HCT116 (cell line): Measurements from ENCODE around the gene LMAN2L. TPM values are rescaled to one million over a fixed set of nuclear protein-coding genes. Genes with fewer than 3 reads are reported as not detected.

Source experiments
- ATAC-seq: fragments of 200-7000 bp; cut with Tn5 transposase; 2 replicates; pipeline ENCODE4 v1.9.1; 2020; ENCODE audit warnings: mild to moderate bottlenecking, moderate library complexity
- BruUV-seq: library from RNA; stranded (reverse); fragments of 400-500 nt; replicated peaks from 2 replicates; lab custom pipeline; 2021; lab: Mats Ljungman, UMichigan
- CTCF ChIA-PET: fragments of 300-600 bp; sonication (Branson Sonifier 250); formaldehyde crosslinking; loops from one replicate; lab custom pipeline; 2021; ENCODE audit warnings: antibody characterized with exemption; lab: Charles Lee
- POLR2A ChIA-PET: fragments of 300-600, 350-600 bp; sonication (Branson Sonifier 250); formaldehyde crosslinking; loops from one replicate; lab custom pipeline; 2021; ENCODE audit warnings: antibody characterized with exemption; lab: Charles Lee
- RAD21 ChIA-PET, 2 experiments: fragments of 300-600 bp; sonication (Branson Sonifier 250); formaldehyde crosslinking; loops; one replicate each; lab custom pipeline; 2023; ENCODE audit warnings: low total read pairs in 2 of 2; ENCODE audit not compliant: uncharacterized antibody in 2 of 2, unreplicated experiment in 2 of 2, low non-redundant PET in 1 of 2; lab: Charles Lee
- DNase-seq: peaks from one replicate; pipeline ENCODE4 v3.0.0-alpha.2; 2010; ENCODE audit warnings: low read depth, low spot score
- H2AFZ ChIP-seq: fragments of 200-600 bp; shearing (Covaris generic), sonication (generic); 2 replicates; pipeline ENCODE4 v1.6.1; 2017; ENCODE audit warnings: low read depth, mixed run types, mixed read lengths, antibody characterized with exemption, low read length; ENCODE audit not compliant: poor library complexity, severe bottlenecking
- H3K27ac ChIP-seq: 2 replicates; pipeline ENCODE4 v1.5.1; 2012; ENCODE audit warnings: low read depth, low read length
- H3K27me3 ChIP-seq: fragments of 200-600 bp; sonication (generic); 2 replicates; pipeline ENCODE4 v1.6.1; 2016; ENCODE audit warnings: mixed run types, low read length, mixed read lengths; ENCODE audit not compliant: insufficient read depth
- H3K36me3 ChIP-seq, 2 experiments: fragments of 200-500 bp in 1 of 2; fragments of 200-600 bp in 1 of 2; sonication (Bioruptor generic) in 1 of 2; sonication (generic) in 1 of 2; 2 replicates each; pipeline versions ENCODE4 v1.5.1 to v1.6.1; 2014 to 2016; ENCODE audit warnings: low read length in 2 of 2, inconsistent platforms in 1 of 2, mixed read lengths in 1 of 2, mixed run types in 1 of 2; ENCODE audit not compliant: insufficient read depth in 2 of 2, control insufficient read depth in 1 of 2
- H3K4me1 ChIP-seq, 2 experiments: fragments of 200-600 bp in 1 of 2; sonication (generic) in 1 of 2; 2 replicates each; pipeline versions ENCODE4 v1.5.1 to v1.6.1; 2012 to 2017; ENCODE audit warnings: low read length in 2 of 2, inconsistent platforms in 1 of 2, mild to moderate bottlenecking in 1 of 2, mixed read lengths in 1 of 2, mixed run types in 1 of 2, moderate library complexity in 1 of 2; ENCODE audit not compliant: insufficient read depth in 2 of 2, control insufficient read depth in 1 of 2
- H3K4me2 ChIP-seq: fragments of 200-600 bp; sonication (generic); 2 replicates; pipeline ENCODE4 v1.6.1; 2017; ENCODE audit warnings: mixed run types, low read length, mixed read lengths
- H3K4me3 ChIP-seq, 2 experiments: fragments of 200-600 bp in 1 of 2; sonication (generic) in 1 of 2; replicated peaks in 1 of 2; 2 replicates each; pipeline ENCODE4 v1.5.1; 2011 to 2016; ENCODE audit warnings: low read length in 2 of 2, control low read depth in 1 of 2, low read depth in 1 of 2, mild to moderate bottlenecking in 1 of 2, mixed read lengths in 1 of 2, mixed run types in 1 of 2
- H3K79me2 ChIP-seq: fragments of 200-600 bp; sonication (generic); 2 replicates; pipeline ENCODE4 v1.6.1; 2017; ENCODE audit warnings: mild to moderate bottlenecking, mixed run types, low read length, moderate library complexity, mixed read lengths; ENCODE audit not compliant: insufficient read depth
- H3K9ac ChIP-seq: fragments of 200-600 bp; sonication (generic); 2 replicates; pipeline ENCODE4 v1.6.1; 2016; ENCODE audit warnings: low read length, mixed read lengths
- H3K9me2 ChIP-seq: fragments of 200-600 bp; sonication (generic), shearing (Covaris generic); 2 replicates; pipeline ENCODE4 v1.6.1; 2017; ENCODE audit warnings: mixed run types, mild to moderate bottlenecking, moderate library complexity; ENCODE audit not compliant: insufficient read depth
- H3K9me3 ChIP-seq, 2 experiments: fragments of 200-500 bp in 1 of 2; fragments of 200-600 bp in 1 of 2; sonication (Bioruptor generic) in 1 of 2; sonication (generic) in 1 of 2; 2 replicates each; pipeline ENCODE4 v1.6.1; 2014 to 2017; ENCODE audit warnings: low read length in 2 of 2, mixed read lengths in 2 of 2, inconsistent platforms in 1 of 2, low read depth in 1 of 2, mild to moderate bottlenecking in 1 of 2, mixed run types in 1 of 2, moderate library complexity in 1 of 2; ENCODE audit not compliant: control insufficient read depth in 1 of 2, insufficient read depth in 1 of 2
- H4K20me1 ChIP-seq: fragments of 200-600 bp; sonication (generic), shearing (Covaris generic); 2 replicates; pipeline ENCODE4 v1.6.1; 2017; ENCODE audit warnings: mixed run types, mild to moderate bottlenecking, moderate library complexity; ENCODE audit not compliant: insufficient read depth
- CEBPB ChIP-seq: IDR thresholded peaks from 2 replicates; pipeline ENCODE4 v1.6.1; 2012; ENCODE audit warnings: low read depth
- EGR1 ChIP-seq: IDR thresholded peaks from 2 replicates; pipeline ENCODE4 v1.6.1; 2012; ENCODE audit warnings: low read depth
- ELF1 ChIP-seq: IDR thresholded peaks from 2 replicates; pipeline ENCODE4 v1.6.1; 2012; ENCODE audit warnings: low read depth, borderline replicate concordance
- EZH2phosphoT487 ChIP-seq: fragments of 200-600 bp; IDR thresholded peaks from 2 replicates; pipeline ENCODE4 v1.6.1; 2018; ENCODE audit warnings: antibody characterized with exemption, borderline replicate concordance
- JUND ChIP-seq: IDR thresholded peaks from 2 replicates; pipeline ENCODE4 v1.6.1; 2012
- POLR2A ChIP-seq: IDR thresholded peaks from 2 replicates; pipeline ENCODE4 v1.7.0; 2011; ENCODE audit warnings: borderline replicate concordance; ENCODE audit not compliant: insufficient read depth, insufficient read length; ENCODE audit errors: extremely low read depth
- POLR2AphosphoS5 ChIP-seq: IDR thresholded peaks from 2 replicates; pipeline ENCODE4 v1.6.1; 2011; ENCODE audit warnings: mild to moderate bottlenecking, low read depth, low read length, moderate library complexity
- YY1 ChIP-seq: IDR thresholded peaks from 2 replicates; pipeline ENCODE4 v1.6.1; 2011; ENCODE audit warnings: low read length, low read depth, moderate library complexity, mild to moderate bottlenecking; ENCODE audit not compliant: insufficient replicate concordance; ENCODE audit errors: extremely low read depth
- ZFX ChIP-seq: fragments of 450-650 bp; IDR thresholded peaks from 2 replicates; pipeline ENCODE4 v1.6.1; 2017
- ZNF274 ChIP-seq: fragments of 200-500 bp; sonication (Bioruptor generic); IDR thresholded peaks from 2 replicates; pipeline ENCODE4 v1.6.1; 2014; ENCODE audit warnings: mild to moderate bottlenecking, low read depth, low read length, inconsistent platforms
- intact Hi-C: fragments of 100-400 bp; cut with micrococcal nuclease; formaldehyde crosslinking; loops from 2 replicates; pipeline ENCODE4 v1.10.0; 2022
- total RNA-seq: library from RNA; stranded (reverse); gene quantifications from one replicate; pipeline ENCODE4 v1.2.1, GENCODE V29; 2021; ENCODE audit not compliant: unreplicated experiment
- TF ChIP-seq, protein P1 (sequence below): IDR thresholded peaks from 2 replicates; pipeline ENCODE4 v1.6.1; 2012
- TF ChIP-seq, protein P2 (sequence below): IDR thresholded peaks from 2 replicates; pipeline ENCODE4 v1.6.1; 2011; ENCODE audit warnings: mild to moderate bottlenecking, low read length, moderate library complexity; ENCODE audit not compliant: insufficient replicate concordance; ENCODE audit errors: extremely low read depth
- TF ChIP-seq, protein P3 (sequence below): IDR thresholded peaks from 2 replicates; pipeline ENCODE4 v1.6.1; 2012; ENCODE audit warnings: low read depth
- TF ChIP-seq, protein P4 (sequence below), 3 experiments: fragments of 200-600 bp in 1 of 3; sonication (generic) in 1 of 3; IDR thresholded peaks in 2 of 3; conservative IDR thresholded peaks in 1 of 3; 2 replicates each; pipeline ENCODE4 v1.5.1; 2012 to 2017; ENCODE audit warnings: low read depth in 2 of 3, low read length in 2 of 3, antibody characterized with exemption in 1 of 3, borderline replicate concordance in 1 of 3, control low read depth in 1 of 3, mild to moderate bottlenecking in 1 of 3, mixed read lengths in 1 of 3, mixed run types in 1 of 3, moderate library complexity in 1 of 3; ENCODE audit not compliant: insufficient read depth in 1 of 3

The LMAN2L gene
- total RNA-seq, 1 experiment from 2014 or later, result 15.2 TPM

DNA sequence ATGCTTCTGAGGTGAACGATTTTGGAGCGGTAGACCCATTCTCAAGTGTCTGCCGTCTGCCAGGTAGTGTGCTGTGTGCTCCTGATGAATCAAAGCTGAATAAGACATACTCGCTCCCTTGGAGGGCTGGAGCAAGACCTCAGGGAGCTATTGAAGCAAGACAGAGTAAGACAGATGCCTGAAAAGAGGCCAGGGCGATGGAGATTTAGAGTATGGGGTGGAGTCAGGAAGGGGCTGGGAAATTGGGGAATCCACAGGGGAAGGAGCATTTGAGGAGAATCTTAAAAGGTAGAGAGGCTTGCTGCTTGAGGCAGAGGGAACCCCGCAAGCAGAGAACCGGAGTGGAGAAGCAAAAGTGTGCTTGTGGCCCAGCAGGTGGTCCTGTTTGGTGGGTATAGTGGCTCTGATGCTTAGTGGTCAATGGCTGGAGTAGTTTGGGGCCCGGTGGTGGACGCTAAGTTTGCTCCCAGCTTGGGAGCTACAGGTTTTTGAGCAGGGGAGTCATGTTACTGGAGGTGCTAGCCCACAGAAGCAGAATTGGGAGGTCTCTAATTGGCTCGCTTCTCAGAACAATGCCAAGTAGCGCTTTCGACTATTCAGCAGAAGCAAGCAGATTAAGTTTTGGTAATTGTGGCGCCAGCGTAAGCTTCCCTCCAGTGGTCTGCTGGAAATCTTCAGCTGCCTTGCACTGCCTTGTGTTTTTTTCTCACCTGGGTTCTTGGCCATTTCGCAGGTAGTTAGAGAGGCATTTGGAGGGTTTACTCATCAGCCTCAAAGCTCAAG is 22.9 kb upstream of the LMAN2L start:
- Histone ChIP-seq H2AFZ (no peak overlapping the region), H3K4me3 (no peak overlapping the region), H3K27me3 (no peaks in the 10 kb centered on the region), H3K9me3 (no peaks in the 10 kb centered on the region), H3K4me2 (peak overlapping the region; percentile 46), H3K36me3 (no peaks in the 10 kb centered on the region), H3K4me1 (peaks cover 14 to 50% of the 10 kb centered on the region in 2 experiments), H4K20me1 (no peaks in the 10 kb centered on the region), H3K9me2 (no peaks in the 10 kb centered on the region), H3K27ac (no peak overlapping the region), H3K79me2 (peaks cover 30% of the 10 kb centered on the region), H3K9ac (no peak overlapping the region)
- TF ChIP-seq EGR1 (no peak), ZNF274 (no peak), POLR2AphosphoS5 (no peak), POLR2A (no peak), YY1 (no peak), JUND (no peak), ELF1 (no peak), EZH2phosphoT487 (no peak), CEBPB (no peak), ZFX (no peak)
- TF ChIP-seq, protein P1, sequence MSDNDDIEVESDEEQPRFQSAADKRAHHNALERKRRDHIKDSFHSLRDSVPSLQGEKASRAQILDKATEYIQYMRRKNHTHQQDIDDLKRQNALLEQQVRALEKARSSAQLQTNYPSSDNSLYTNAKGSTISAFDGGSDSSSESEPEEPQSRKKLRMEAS, result no peak
- TF ChIP-seq, protein P2, sequence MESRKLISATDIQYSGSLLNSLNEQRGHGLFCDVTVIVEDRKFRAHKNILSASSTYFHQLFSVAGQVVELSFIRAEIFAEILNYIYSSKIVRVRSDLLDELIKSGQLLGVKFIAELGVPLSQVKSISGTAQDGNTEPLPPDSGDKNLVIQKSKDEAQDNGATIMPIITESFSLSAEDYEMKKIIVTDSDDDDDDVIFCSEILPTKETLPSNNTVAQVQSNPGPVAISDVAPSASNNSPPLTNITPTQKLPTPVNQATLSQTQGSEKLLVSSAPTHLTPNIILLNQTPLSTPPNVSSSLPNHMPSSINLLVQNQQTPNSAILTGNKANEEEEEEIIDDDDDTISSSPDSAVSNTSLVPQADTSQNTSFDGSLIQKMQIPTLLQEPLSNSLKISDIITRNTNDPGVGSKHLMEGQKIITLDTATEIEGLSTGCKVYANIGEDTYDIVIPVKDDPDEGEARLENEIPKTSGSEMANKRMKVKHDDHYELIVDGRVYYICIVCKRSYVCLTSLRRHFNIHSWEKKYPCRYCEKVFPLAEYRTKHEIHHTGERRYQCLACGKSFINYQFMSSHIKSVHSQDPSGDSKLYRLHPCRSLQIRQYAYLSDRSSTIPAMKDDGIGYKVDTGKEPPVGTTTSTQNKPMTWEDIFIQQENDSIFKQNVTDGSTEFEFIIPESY, result no peak
- TF ChIP-seq, protein P3, sequence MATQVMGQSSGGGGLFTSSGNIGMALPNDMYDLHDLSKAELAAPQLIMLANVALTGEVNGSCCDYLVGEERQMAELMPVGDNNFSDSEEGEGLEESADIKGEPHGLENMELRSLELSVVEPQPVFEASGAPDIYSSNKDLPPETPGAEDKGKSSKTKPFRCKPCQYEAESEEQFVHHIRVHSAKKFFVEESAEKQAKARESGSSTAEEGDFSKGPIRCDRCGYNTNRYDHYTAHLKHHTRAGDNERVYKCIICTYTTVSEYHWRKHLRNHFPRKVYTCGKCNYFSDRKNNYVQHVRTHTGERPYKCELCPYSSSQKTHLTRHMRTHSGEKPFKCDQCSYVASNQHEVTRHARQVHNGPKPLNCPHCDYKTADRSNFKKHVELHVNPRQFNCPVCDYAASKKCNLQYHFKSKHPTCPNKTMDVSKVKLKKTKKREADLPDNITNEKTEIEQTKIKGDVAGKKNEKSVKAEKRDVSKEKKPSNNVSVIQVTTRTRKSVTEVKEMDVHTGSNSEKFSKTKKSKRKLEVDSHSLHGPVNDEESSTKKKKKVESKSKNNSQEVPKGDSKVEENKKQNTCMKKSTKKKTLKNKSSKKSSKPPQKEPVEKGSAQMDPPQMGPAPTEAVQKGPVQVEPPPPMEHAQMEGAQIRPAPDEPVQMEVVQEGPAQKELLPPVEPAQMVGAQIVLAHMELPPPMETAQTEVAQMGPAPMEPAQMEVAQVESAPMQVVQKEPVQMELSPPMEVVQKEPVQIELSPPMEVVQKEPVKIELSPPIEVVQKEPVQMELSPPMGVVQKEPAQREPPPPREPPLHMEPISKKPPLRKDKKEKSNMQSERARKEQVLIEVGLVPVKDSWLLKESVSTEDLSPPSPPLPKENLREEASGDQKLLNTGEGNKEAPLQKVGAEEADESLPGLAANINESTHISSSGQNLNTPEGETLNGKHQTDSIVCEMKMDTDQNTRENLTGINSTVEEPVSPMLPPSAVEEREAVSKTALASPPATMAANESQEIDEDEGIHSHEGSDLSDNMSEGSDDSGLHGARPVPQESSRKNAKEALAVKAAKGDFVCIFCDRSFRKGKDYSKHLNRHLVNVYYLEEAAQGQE, result no peak
- TF ChIP-seq, protein P4, sequence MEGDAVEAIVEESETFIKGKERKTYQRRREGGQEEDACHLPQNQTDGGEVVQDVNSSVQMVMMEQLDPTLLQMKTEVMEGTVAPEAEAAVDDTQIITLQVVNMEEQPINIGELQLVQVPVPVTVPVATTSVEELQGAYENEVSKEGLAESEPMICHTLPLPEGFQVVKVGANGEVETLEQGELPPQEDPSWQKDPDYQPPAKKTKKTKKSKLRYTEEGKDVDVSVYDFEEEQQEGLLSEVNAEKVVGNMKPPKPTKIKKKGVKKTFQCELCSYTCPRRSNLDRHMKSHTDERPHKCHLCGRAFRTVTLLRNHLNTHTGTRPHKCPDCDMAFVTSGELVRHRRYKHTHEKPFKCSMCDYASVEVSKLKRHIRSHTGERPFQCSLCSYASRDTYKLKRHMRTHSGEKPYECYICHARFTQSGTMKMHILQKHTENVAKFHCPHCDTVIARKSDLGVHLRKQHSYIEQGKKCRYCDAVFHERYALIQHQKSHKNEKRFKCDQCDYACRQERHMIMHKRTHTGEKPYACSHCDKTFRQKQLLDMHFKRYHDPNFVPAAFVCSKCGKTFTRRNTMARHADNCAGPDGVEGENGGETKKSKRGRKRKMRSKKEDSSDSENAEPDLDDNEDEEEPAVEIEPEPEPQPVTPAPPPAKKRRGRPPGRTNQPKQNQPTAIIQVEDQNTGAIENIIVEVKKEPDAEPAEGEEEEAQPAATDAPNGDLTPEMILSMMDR (IDR thresholded peaks at IDR 0.05 in 2 of 3, conservative IDR thresholded peaks at IDR 0.05 in 1 of 3; ENCODE audit: borderline replicate concordance in 1 of 3, insufficient read depth in 1 of 3, low read depth in 2 of 3, low read length in 2 of 3), result no peak
- RAD21 ChIA-PET, result no interaction called here
- DNase-seq, result no peak
- ATAC-seq, result no peak
- intact Hi-C loops, result loop anchor here (10.0 kb wide), 2 partner anchors 128 to 208 kb away; partner anchors contain the start of gene KANSL3
- CTCF ChIA-PET, result interaction anchor here (1.0 to 1.4 kb wide), 3 partner anchors 12 to 25 kb away, joined by 3 to 5 read pairs (median 3); no protein-coding TSS in a partner anchor
- POLR2A ChIA-PET, result interaction anchor here (1.1 kb wide), 1 partner anchor 11 kb away, joined by 6 read pairs; no protein-coding TSS in a partner anchor
- no TSS peak for BruUV-seq
